Mesendoderm (in vitro differentiated cells): ENCODE results near the gene AHCTF1.
A peak's percentile ranks its signal among the peaks of the same experiment; 100 is the strongest.
"Not testable (repeated sequence)": the region's sequence is repeated elsewhere in the genome, so short reads cannot be mapped to it uniquely, and the experiment has no call there.

Experiments used
- DNase-seq: peaks from one replicate; pipeline ENCODE4 v3.0.0; 2013
- H2AK5ac ChIP-seq: 2 replicates; pipeline ENCODE4 v1.6.1; 2013; ENCODE audit warnings: low read length, inconsistent platforms
- H2BK120ac ChIP-seq: 2 replicates; pipeline ENCODE4 v1.6.1; 2013; ENCODE audit warnings: low read depth, mild to moderate bottlenecking, low read length, moderate library complexity, mixed read lengths
- H2BK15ac ChIP-seq: replicated peaks from 2 replicates; pipeline ENCODE4 v1.6.1; 2013; ENCODE audit warnings: low read depth, mild to moderate bottlenecking, moderate library complexity
- H2BK5ac ChIP-seq: 2 replicates; pipeline ENCODE4 v1.6.1; 2013; ENCODE audit warnings: low read length, inconsistent platforms
- H3K18ac ChIP-seq: 2 replicates; pipeline ENCODE4 v1.6.1; 2013; ENCODE audit warnings: mild to moderate bottlenecking, low read length, mixed read lengths
- H3K23ac ChIP-seq: one replicate; pipeline ENCODE4 v1.6.1; 2013; ENCODE audit warnings: low read length
- H3K27ac ChIP-seq: 2 replicates; pipeline ENCODE4 v1.5.1; 2013; ENCODE audit warnings: low read depth, mild to moderate bottlenecking, inconsistent platforms, low read length, moderate library complexity
- H3K27me3 ChIP-seq: 2 replicates; pipeline ENCODE4 v1.6.1; 2013; ENCODE audit warnings: low read length, control low read depth, mild to moderate bottlenecking, inconsistent platforms; ENCODE audit not compliant: insufficient read depth, poor library complexity
- H3K36me3 ChIP-seq: 2 replicates; pipeline ENCODE4 v1.6.1; 2013; ENCODE audit warnings: low read length, inconsistent platforms; ENCODE audit not compliant: control insufficient read depth, insufficient read depth
- H3K4ac ChIP-seq: one replicate; pipeline ENCODE4 v1.6.1; 2013; ENCODE audit warnings: low read depth, mild to moderate bottlenecking, low read length, moderate library complexity
- H3K4me1 ChIP-seq: 2 replicates; pipeline ENCODE4 v1.6.1; 2013; ENCODE audit warnings: low read depth, low read length, inconsistent platforms; ENCODE audit not compliant: control insufficient read depth
- H3K4me2 ChIP-seq: 2 replicates; pipeline ENCODE4 v1.6.1; 2013; ENCODE audit warnings: low read length
- H3K4me3 ChIP-seq: 2 replicates; pipeline ENCODE4 v1.5.1; 2013; ENCODE audit warnings: mild to moderate bottlenecking, low read length
- H3K56ac ChIP-seq: one replicate; pipeline ENCODE4 v1.6.1; 2013; ENCODE audit warnings: low read length
- H3K79me1 ChIP-seq: 2 replicates; pipeline ENCODE4 v1.6.1; 2013; ENCODE audit warnings: low read length, inconsistent platforms
- H3K79me2 ChIP-seq: 2 replicates; pipeline ENCODE4 v1.6.1; 2013; ENCODE audit warnings: mild to moderate bottlenecking, low read length; ENCODE audit not compliant: control insufficient read depth, insufficient read depth
- H3K9ac ChIP-seq: 2 replicates; pipeline ENCODE4 v1.6.1; 2013; ENCODE audit warnings: low read length, inconsistent platforms
- H4K5ac ChIP-seq: one replicate; pipeline ENCODE4 v1.6.1; 2013; ENCODE audit warnings: low read length
- H4K8ac ChIP-seq: one replicate; pipeline ENCODE4 v1.6.1; 2013; ENCODE audit warnings: low read depth, mild to moderate bottlenecking, control low read depth, low read length, moderate library complexity
- WGBS: extraction: QIAGEN DNeasy Blood & Tissue Kit; methylation state at CpG from one replicate; pipeline ENCODE4 v1.1.7; 2013; ENCODE audit warnings: low lambda C conversion rate, missing lambda C conversion rate; ENCODE audit not compliant: insufficient coverage; ENCODE audit errors: extremely low coverage; 5-methylcytosine and 5-hydroxymethylcytosine counted together

AHCTF1 gene

GRCh38 chr1:246916026-246916923, 15.5 kb downstream of the AHCTF1 start:
- H2BK15ac ChIP-seq, H4K8ac ChIP-seq, H3K27ac ChIP-seq, DNase-seq, H3K4me3 ChIP-seq, H3K56ac ChIP-seq, H2BK5ac ChIP-seq, H2AK5ac ChIP-seq, H3K27me3 ChIP-seq, H3K9ac ChIP-seq, H3K4ac ChIP-seq, H3K4me2 ChIP-seq, H4K5ac ChIP-seq, H3K4me1 ChIP-seq, H3K36me3 ChIP-seq, H3K23ac ChIP-seq, H3K18ac ChIP-seq, H2BK120ac ChIP-seq: not testable (repeated sequence)
- 100% methylated on average over 1 of the region's 7 CpGs for WGBS
- Histone ChIP-seq H3K79me1 (peaks cover 10% of the 10 kb centered on the region), H3K79me2 (peaks cover 25% of the 10 kb centered on the region)

- no peak overlapping the region for H2BK120ac ChIP-seq
- H3K4ac ChIP-seq = no peak overlapping the region
- no peaks in the 10 kb centered on the region for H3K4me1 ChIP-seq
- H4K8ac ChIP-seq = no peak overlapping the region
- H3K56ac ChIP-seq = no peak overlapping the region
- H3K36me3 ChIP-seq = peaks cover 2% of the 10 kb centered on the region
- no CpG with 5 or more reads among the region's 1 CpG for WGBS
- H3K79me2 ChIP-seq = no peaks in the 10 kb centered on the region
- no peaks in the 10 kb centered on the region for H3K27me3 ChIP-seq
- H3K23ac ChIP-seq = no peak overlapping the region
- H3K18ac ChIP-seq = no peak overlapping the region
- H2BK15ac ChIP-seq = no peak overlapping the region
- peak; percentile 59 for DNase-seq
- no peak overlapping the region for H2AK5ac ChIP-seq
- H3K79me1 ChIP-seq = peaks cover 4% of the 10 kb centered on the region
- no peak overlapping the region for H4K5ac ChIP-seq
- no peak overlapping the region for H3K27ac ChIP-seq
- no peak overlapping the region for H2BK5ac ChIP-seq
- H3K4me2 ChIP-seq = no peak overlapping the region
- H3K4me3 ChIP-seq = no peak overlapping the region
- no peak overlapping the region for H3K9ac ChIP-seq
Observed at GRCh38 chr1:246907472-246907871, 24.3 kb downstream of the AHCTF1 start.

GRCh38 chr1:246906833-246907232, 24.9 kb downstream of the AHCTF1 start:
- Histone ChIP-seq H3K79me1 (peaks cover 4% of the 10 kb centered on the region), H3K27me3 (no peaks in the 10 kb centered on the region), H3K4ac (no peak overlapping the region), H3K4me3 (no peak overlapping the region), H4K8ac (no peak overlapping the region), H2BK5ac (no peak overlapping the region), H3K23ac (no peak overlapping the region), H3K36me3 (peaks cover 2% of the 10 kb centered on the region), H2BK120ac (no peak overlapping the region), H3K9ac (no peak overlapping the region), H3K4me2 (no peak overlapping the region), H3K56ac (no peak overlapping the region), H3K18ac (no peak overlapping the region), H3K27ac (no peak overlapping the region), H4K5ac (no peak overlapping the region), H3K79me2 (no peaks in the 10 kb centered on the region), H3K4me1 (no peaks in the 10 kb centered on the region), H2AK5ac (no peak overlapping the region), H2BK15ac (no peak overlapping the region)
- no peak for DNase-seq
- WGBS = no CpG with 5 or more reads among the region's 1 CpG

- DNase-seq = no peak
- no peak overlapping the region for H3K9ac ChIP-seq
- peaks cover 3% of the 10 kb centered on the region for H3K79me1 ChIP-seq
- no peak overlapping the region for H2BK120ac ChIP-seq
- H4K5ac ChIP-seq = no peak overlapping the region
- no peak overlapping the region for H2BK5ac ChIP-seq
- H3K18ac ChIP-seq = no peak overlapping the region
- H2AK5ac ChIP-seq = no peak overlapping the region
- H3K27me3 ChIP-seq = no peaks in the 10 kb centered on the region
- H3K36me3 ChIP-seq = peaks cover 5% of the 10 kb centered on the region
- no CpG with 5 or more reads among the region's 5 CpGs for WGBS
- no peak overlapping the region for H3K27ac ChIP-seq
- no peaks in the 10 kb centered on the region for H3K4me1 ChIP-seq
- no peak overlapping the region for H3K4me3 ChIP-seq
- no peak overlapping the region for H4K8ac ChIP-seq
- H3K4me2 ChIP-seq = no peak overlapping the region
- H3K4ac ChIP-seq = no peak overlapping the region
- H2BK15ac ChIP-seq = no peak overlapping the region
- no peaks in the 10 kb centered on the region for H3K79me2 ChIP-seq
- H3K56ac ChIP-seq = no peak overlapping the region
- no peak overlapping the region for H3K23ac ChIP-seq
Observed at GRCh38 chr1:246901874-246902273, 29.9 kb downstream of the AHCTF1 start.

- Histone ChIP-seq H3K4ac (no peak overlapping the region), H3K4me3 (no peak overlapping the region), H2BK5ac (no peak overlapping the region), H3K79me1 (no peaks in the 10 kb centered on the region), H3K4me2 (no peak overlapping the region), H3K56ac (no peak overlapping the region), H3K9ac (no peak overlapping the region), H3K27me3 (no peaks in the 10 kb centered on the region), H4K8ac (no peak overlapping the region), H3K36me3 (peaks cover 3% of the 10 kb centered on the region), H2BK15ac (no peak overlapping the region), H3K23ac (no peak overlapping the region), H3K27ac (no peak overlapping the region), H2BK120ac (no peak overlapping the region), H4K5ac (no peak overlapping the region), H3K4me1 (no peaks in the 10 kb centered on the region), H3K18ac (no peak overlapping the region), H2AK5ac (no peak overlapping the region), H3K79me2 (no peaks in the 10 kb centered on the region)
- no peak for DNase-seq
- WGBS = no CpG with 5 or more reads among the region's 5 CpGs
Observed at GRCh38 chr1:246897302-246897701, 34.4 kb downstream of the AHCTF1 start.
